ENCODE data around the gene ZNF280B.

Gene ZNF280B

GRCh38 chr22:22508274-22509176, at the start of gene ZNF280B:
TSS of gene ZNF280B (minus strand) at chr22:22508742. CDS start at chr22:22489398, 19,344 bp downstream.
- DNase-seq (ENCODE audit: low read depth, low spot score): no peak

GRCh38 chr22:22556995-22557925, 48.7 kb upstream of the ZNF280B start:
- DNase-seq (ENCODE audit: low read depth, low spot score): no peak

GRCh38 chr22:22556578-22556977, 48.0 kb upstream of the ZNF280B start:
- DNase-seq (ENCODE audit: low read depth, low spot score): no peak

GRCh38 chr22:22555596-22555995, 47.1 kb upstream of the ZNF280B start:
- no peak for DNase-seq (ENCODE audit: low read depth, low spot score)

- no peak for DNase-seq (ENCODE audit: low read depth, low spot score)
Measured at GRCh38 chr22:22554587-22555284, 46.2 kb upstream of the ZNF280B start.

GRCh38 chr22:22553735-22554586, 45.4 kb upstream of the ZNF280B start:
- no peak for DNase-seq (ENCODE audit: low read depth, low spot score)

- DNase-seq (ENCODE audit: low read depth, low spot score): no peak
Measured at GRCh38 chr22:22553141-22553540, 44.6 kb upstream of the ZNF280B start.

GRCh38 chr22:22552630-22553029, 44.1 kb upstream of the ZNF280B start:
- peak; percentile 40 for DNase-seq (ENCODE audit: low read depth, low spot score)

GRCh38 chr22:22550789-22551434, 42.4 kb upstream of the ZNF280B start:
- no peak for DNase-seq (ENCODE audit: low read depth, low spot score)

GRCh38 chr22:22548910-22549309, 40.4 kb upstream of the ZNF280B start:
- no peak for DNase-seq (ENCODE audit: low read depth, low spot score)

- DNase-seq (ENCODE audit: low read depth, low spot score): no peak
Measured at GRCh38 chr22:22548317-22548716, 39.8 kb upstream of the ZNF280B start.

GRCh38 chr22:22547692-22548300, 39.3 kb upstream of the ZNF280B start:
- DNase-seq (ENCODE audit: low read depth, low spot score): no peak

GRCh38 chr22:22547226-22547625, 38.7 kb upstream of the ZNF280B start:
- DNase-seq (ENCODE audit: low read depth, low spot score): no peak

GRCh38 chr22:22546490-22546889, 37.9 kb upstream of the ZNF280B start:
- no peak for DNase-seq (ENCODE audit: low read depth, low spot score)

- no peak for DNase-seq (ENCODE audit: low read depth, low spot score)
Measured at GRCh38 chr22:22545084-22545483, 36.5 kb upstream of the ZNF280B start.

GRCh38 chr22:22538226-22538989, 29.9 kb upstream of the ZNF280B start:
- no peak for DNase-seq (ENCODE audit: low read depth, low spot score)

- no peak for DNase-seq (ENCODE audit: low read depth, low spot score)
Measured at GRCh38 chr22:22536916-22537315, 28.4 kb upstream of the ZNF280B start.

GRCh38 chr22:22536515-22536914, 28.0 kb upstream of the ZNF280B start:
- DNase-seq (ENCODE audit: low read depth, low spot score): no peak

GRCh38 chr22:22535662-22536061, 27.1 kb upstream of the ZNF280B start:
- no peak for DNase-seq (ENCODE audit: low read depth, low spot score)
